OCI-LY1 (cell line): Measurements from ENCODE around the gene HSPH1.

Experiments
- H2AFZ ChIP-seq: fragments of 200-600 bp; sonication (generic), shearing (Covaris generic); 2 replicates; pipeline ENCODE4 v1.6.0; 2014; ENCODE audit warnings: antibody characterized with exemption, mild to moderate bottlenecking, low read length
- H3F3A ChIP-seq: fragments of 200-600 bp; sonication (generic), shearing (Covaris generic); 2 replicates; pipeline ENCODE4 v1.6.0; 2014; ENCODE audit warnings: mild to moderate bottlenecking, antibody characterized with exemption, low read length, moderate library complexity; ENCODE audit not compliant: insufficient read depth
- H3K27ac ChIP-seq: fragments of 200-600 bp; sonication (generic); 2 replicates; pipeline ENCODE4 v1.5.1; 2014; ENCODE audit warnings: low read length, mixed run types, mild to moderate bottlenecking, low read depth; ENCODE audit not compliant: poor library complexity, severe bottlenecking
- H3K27me3 ChIP-seq: fragments of 200-600 bp; sonication (generic); 2 replicates; pipeline ENCODE4 v1.6.0; 2014; ENCODE audit warnings: antibody characterized with exemption, mild to moderate bottlenecking, low read length, moderate library complexity; ENCODE audit not compliant: insufficient read depth
- H3K36me3 ChIP-seq: fragments of 200-600 bp; sonication (generic); 2 replicates; pipeline ENCODE4 v1.6.1; 2014; ENCODE audit warnings: mild to moderate bottlenecking, antibody characterized with exemption, low read length, moderate library complexity, mixed read lengths; ENCODE audit not compliant: insufficient read depth
- H3K4me1 ChIP-seq: fragments of 200-600 bp; sonication (generic); 2 replicates; pipeline ENCODE4 v1.5.1; 2014; ENCODE audit warnings: mild to moderate bottlenecking, low read length, moderate library complexity; ENCODE audit not compliant: insufficient read depth, severe bottlenecking
- H3K4me2 ChIP-seq: fragments of 200-600 bp; sonication (generic), shearing (Covaris generic); 2 replicates; pipeline ENCODE4 v1.6.1; 2014; ENCODE audit warnings: low read length
- H3K4me3 ChIP-seq: fragments of 200-600 bp; sonication (generic); 2 replicates; pipeline ENCODE4 v1.5.1; 2014; ENCODE audit warnings: low read length, low read depth, mild to moderate bottlenecking, mixed read lengths; ENCODE audit not compliant: poor library complexity, severe bottlenecking
- H3K79me2 ChIP-seq: fragments of 200-600 bp; shearing (Covaris generic); 2 replicates; pipeline ENCODE4 v1.6.1; 2016; ENCODE audit warnings: mixed run types, low read length, mixed read lengths; ENCODE audit not compliant: insufficient read depth
- H3K9ac ChIP-seq: fragments of 200-600 bp; sonication (generic), shearing (Covaris generic); 2 replicates; pipeline ENCODE4 v1.6.1; 2014; ENCODE audit warnings: mild to moderate bottlenecking, low read length, mixed read lengths
- H3K9me2 ChIP-seq: fragments of 200-600 bp; sonication (generic), shearing (Covaris generic); 2 replicates; pipeline ENCODE4 v1.6.1; 2014; ENCODE audit warnings: low read depth, mild to moderate bottlenecking, low read length, mixed read lengths
- H3K9me3 ChIP-seq: fragments of 200-600 bp; shearing (Covaris generic); 2 replicates; pipeline ENCODE4 v1.6.1; 2014; ENCODE audit warnings: low read length, mixed read lengths
- H4K20me1 ChIP-seq: fragments of 200-600 bp; sonication (generic), shearing (Covaris generic); 2 replicates; pipeline ENCODE4 v1.6.0; 2016; ENCODE audit warnings: mild to moderate bottlenecking, low read length; ENCODE audit not compliant: insufficient read depth
- EZH2 ChIP-seq: fragments of 200-600 bp; sonication (generic), shearing (Covaris generic); IDR thresholded peaks from 2 replicates; pipeline ENCODE4 v1.8.0; 2017; ENCODE audit warnings: borderline replicate concordance, mixed run types, mild to moderate bottlenecking, antibody characterized with exemption, low read length, moderate library complexity, mixed read lengths
- TF ChIP-seq, protein P1 (sequence below): fragments of 200-600 bp; sonication (generic), shearing (Covaris generic); IDR thresholded peaks from 2 replicates; pipeline ENCODE4 v1.5.1; 2017; ENCODE audit warnings: mild to moderate bottlenecking, antibody characterized with exemption, low read length, moderate library complexity, mixed read lengths

The HSPH1 gene

DNA sequence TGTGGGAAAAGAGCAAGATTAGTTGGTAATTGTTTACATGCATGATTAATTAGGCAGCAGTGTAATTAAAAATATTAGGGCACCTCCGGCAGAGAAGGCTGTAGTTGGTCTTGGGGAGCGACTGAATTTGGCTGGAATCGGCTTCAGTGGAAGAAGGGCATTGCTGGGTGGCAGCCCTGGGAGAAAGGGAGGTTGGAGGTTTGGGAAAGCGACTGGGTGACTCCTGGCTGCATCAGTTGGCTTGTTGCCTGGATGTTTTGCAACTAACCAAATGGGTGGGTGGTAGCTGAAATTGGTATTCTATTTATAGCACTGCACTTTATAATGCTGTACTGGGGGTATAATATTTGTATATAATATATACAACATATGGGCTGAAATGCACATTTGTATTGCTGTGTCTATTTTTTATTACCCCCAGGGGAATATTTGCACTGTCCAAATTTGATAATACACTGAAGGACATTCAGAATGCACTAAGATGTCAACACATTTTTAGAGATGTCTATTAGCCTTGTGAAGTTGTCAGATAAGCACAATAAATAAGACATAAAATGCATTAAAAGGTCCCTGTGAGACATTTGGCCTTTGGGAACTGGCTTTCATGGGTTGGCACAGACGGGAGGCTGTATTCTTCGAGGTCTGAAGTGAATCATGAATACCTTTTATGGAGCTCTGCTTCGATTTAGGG lies 39.8 kb upstream of the HSPH1 start:
- peak overlapping the region; percentile 76 for H3K4me3 ChIP-seq
- H2AFZ ChIP-seq: no peak overlapping the region
- no peaks in the 10 kb centered on the region for H3K27me3 ChIP-seq
- TF ChIP-seq, protein P1, sequence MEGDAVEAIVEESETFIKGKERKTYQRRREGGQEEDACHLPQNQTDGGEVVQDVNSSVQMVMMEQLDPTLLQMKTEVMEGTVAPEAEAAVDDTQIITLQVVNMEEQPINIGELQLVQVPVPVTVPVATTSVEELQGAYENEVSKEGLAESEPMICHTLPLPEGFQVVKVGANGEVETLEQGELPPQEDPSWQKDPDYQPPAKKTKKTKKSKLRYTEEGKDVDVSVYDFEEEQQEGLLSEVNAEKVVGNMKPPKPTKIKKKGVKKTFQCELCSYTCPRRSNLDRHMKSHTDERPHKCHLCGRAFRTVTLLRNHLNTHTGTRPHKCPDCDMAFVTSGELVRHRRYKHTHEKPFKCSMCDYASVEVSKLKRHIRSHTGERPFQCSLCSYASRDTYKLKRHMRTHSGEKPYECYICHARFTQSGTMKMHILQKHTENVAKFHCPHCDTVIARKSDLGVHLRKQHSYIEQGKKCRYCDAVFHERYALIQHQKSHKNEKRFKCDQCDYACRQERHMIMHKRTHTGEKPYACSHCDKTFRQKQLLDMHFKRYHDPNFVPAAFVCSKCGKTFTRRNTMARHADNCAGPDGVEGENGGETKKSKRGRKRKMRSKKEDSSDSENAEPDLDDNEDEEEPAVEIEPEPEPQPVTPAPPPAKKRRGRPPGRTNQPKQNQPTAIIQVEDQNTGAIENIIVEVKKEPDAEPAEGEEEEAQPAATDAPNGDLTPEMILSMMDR: no peak
- no peak for TF ChIP-seq EZH2
- no peaks in the 10 kb centered on the region for H4K20me1 ChIP-seq
- H3K9me3 ChIP-seq: no peaks in the 10 kb centered on the region
- peak overlapping the region; percentile 91 for H3K4me2 ChIP-seq
- no peaks in the 10 kb centered on the region for H3F3A ChIP-seq
- no peak overlapping the region; the same call in 1 of the 2 replicates for H3K9ac ChIP-seq
- no peaks in the 10 kb centered on the region for H3K79me2 ChIP-seq
- no peak overlapping the region for H3K27ac ChIP-seq
- no peaks in the 10 kb centered on the region for H3K9me2 ChIP-seq
- peaks cover 11% of the 10 kb centered on the region for H3K4me1 ChIP-seq
- no peaks in the 10 kb centered on the region for H3K36me3 ChIP-seq

DNA sequence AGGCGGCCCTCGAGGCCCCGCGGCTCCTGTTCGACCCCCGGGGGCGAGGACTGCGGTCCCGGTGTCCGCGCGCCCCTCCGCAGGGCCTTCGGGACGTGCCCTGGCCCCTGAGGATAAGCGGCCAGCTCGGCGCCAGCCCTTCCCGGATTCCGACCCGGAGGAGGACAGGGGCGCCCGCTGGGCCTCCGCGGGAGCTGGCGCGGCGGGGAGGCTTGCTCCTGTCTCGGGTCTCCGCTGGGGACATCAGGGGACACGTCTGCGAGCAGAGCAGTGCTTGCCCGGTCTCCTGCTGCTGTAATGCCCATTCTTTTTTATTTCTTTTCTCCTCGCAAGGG lies 38.9 kb upstream of the HSPH1 start:
- H3K4me3 ChIP-seq: peak overlapping the region; percentile 76
- no peaks in the 10 kb centered on the region for H3K9me3 ChIP-seq
- H3K27ac ChIP-seq: no peak overlapping the region
- H3K27me3 ChIP-seq: no peaks in the 10 kb centered on the region
- H3K9me2 ChIP-seq: no peaks in the 10 kb centered on the region
- H3K4me1 ChIP-seq: peaks cover 11% of the 10 kb centered on the region
- no peaks in the 10 kb centered on the region for H3F3A ChIP-seq
- H4K20me1 ChIP-seq: no peaks in the 10 kb centered on the region
- peak overlapping the region; percentile 89; the same call in 1 of the 2 replicates for H2AFZ ChIP-seq
- H3K9ac ChIP-seq: peak overlapping the region; percentile 78
- TF ChIP-seq EZH2: no peak
- TF ChIP-seq, protein P1: no peak
- no peaks in the 10 kb centered on the region for H3K36me3 ChIP-seq
- no peaks in the 10 kb centered on the region for H3K79me2 ChIP-seq
- peak overlapping the region; percentile 91 for H3K4me2 ChIP-seq

DNA sequence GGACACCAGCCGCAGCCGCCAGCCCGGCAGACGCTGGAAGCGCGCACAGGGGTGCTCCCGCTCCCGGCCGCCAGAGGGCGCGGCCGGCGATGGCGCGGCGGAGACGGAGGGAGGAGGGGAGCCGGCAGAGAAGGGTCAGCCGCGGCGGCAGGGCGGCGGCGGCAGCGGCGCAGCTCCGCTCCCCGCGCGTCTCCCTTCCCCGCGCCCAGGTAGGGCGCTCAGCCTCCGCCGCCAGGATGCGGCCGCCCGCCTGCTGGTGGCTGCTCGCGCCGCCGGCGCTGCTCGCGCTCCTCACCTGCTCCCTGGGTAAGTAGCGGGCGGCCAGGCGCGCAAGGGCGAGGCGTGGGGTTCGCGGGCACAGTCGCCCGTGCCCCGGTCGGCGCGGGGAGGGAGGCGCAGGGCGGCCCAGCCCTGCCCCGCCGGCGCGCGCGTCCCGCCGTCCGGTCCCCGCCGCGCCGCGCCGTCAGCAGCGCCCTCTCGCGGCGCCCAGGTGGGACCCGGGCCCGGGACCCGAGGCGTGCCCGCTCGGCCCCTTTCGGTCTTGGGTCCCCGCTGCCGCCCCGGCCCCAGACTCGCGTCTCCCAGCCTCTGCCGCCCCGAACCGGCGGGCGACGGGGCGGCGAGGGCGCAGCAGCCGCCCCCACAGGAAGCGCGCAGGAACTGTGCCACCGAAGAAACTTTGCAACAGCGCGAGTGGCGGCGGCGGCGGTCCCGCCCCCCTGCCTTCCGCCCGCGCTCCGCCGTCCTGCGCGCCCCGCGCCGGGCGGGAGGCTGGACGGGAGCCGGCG lies 38.3 kb upstream of the HSPH1 start, which contains the start of gene B3GLCT:
Gene B3GLCT, plus strand, starts transcription at position 127 of the 788 bp plus-strand sequence. Its CDS starts 110 bp downstream, at position 237.
- Histone ChIP-seq H3K27ac (no peak within 1 kb of the TSS), H3K9me3 (no peaks in the 10 kb centered on the region), H3K36me3 (no peaks in the 10 kb centered on the region), H4K20me1 (no peaks in the 10 kb centered on the region), H2AFZ (peak within 1 kb of the TSS; percentile 89; the same call in 1 of the 2 replicates), H3K9ac (peak within 1 kb of the TSS; percentile 78), H3F3A (no peaks in the 10 kb centered on the region), H3K4me2 (peak within 1 kb of the TSS; percentile 91), H3K27me3 (no peaks in the 10 kb centered on the region), H3K9me2 (no peaks in the 10 kb centered on the region), H3K4me3 (peak within 1 kb of the TSS; percentile 76), H3K4me1 (peaks cover 11% of the 10 kb centered on the region), H3K79me2 (no peaks in the 10 kb centered on the region)
- TF ChIP-seq EZH2: no peak
- TF ChIP-seq, protein P1: peak; percentile 71
